Heart left ventricle (tissue), 16 donors: ENCODE results near the gene NFATC2. TPM values are rescaled to one million over a fixed set of nuclear protein-coding genes. Genes with fewer than 3 reads are reported as not detected.

ENCODE experiments used
- ATAC-seq, 4 donors: fragments of 200-7000 bp; cut with Tn5 transposase; one replicate each; pipeline ENCODE4 v1.9.1; 2020 to 2022; ENCODE audit warnings: moderate library complexity in 4 of 4, mild to moderate bottlenecking in 3 of 4, moderate number of reproducible peaks in 1 of 4
- DNase-seq, 5 donors: peaks; one replicate each; pipeline ENCODE4 v3.0.0-alpha.2; 2020
- H3K27ac ChIP-seq, 12 donors: fragments of 200-600 bp; sonication (generic) in 4 of 12; one replicate each; pipeline versions ENCODE4 v1.5.0 to v1.8.0; 2016 to 2022; ENCODE audit warnings: mild to moderate bottlenecking in 2 of 12
- H3K27me3 ChIP-seq, 9 donors: fragments of 200-600 bp; sonication (generic) in 2 of 9; one replicate each; pipeline versions ENCODE4 v1.5.1 to v1.8.0; 2016 to 2022; ENCODE audit warnings: mild to moderate bottlenecking in 3 of 9
- H3K36me3 ChIP-seq, 9 donors: fragments of 200-600 bp; sonication (generic) in 2 of 9; one replicate each; pipeline versions ENCODE4 v1.5.0 to v1.8.0; 2018 to 2022; ENCODE audit warnings: mild to moderate bottlenecking in 2 of 9
- H3K4me1 ChIP-seq, 12 donors: fragments of 200-600 bp; sonication (generic) in 4 of 12; one replicate each; pipeline versions ENCODE4 v1.5.0 to v1.8.0; 2016 to 2022; ENCODE audit warnings: mild to moderate bottlenecking in 3 of 12
- H3K4me3 ChIP-seq, 12 donors: fragments of 200-600 bp; sonication (generic) in 4 of 12; one replicate each; pipeline versions ENCODE4 v1.5.0 to v1.8.0; 2017 to 2022; ENCODE audit warnings: mild to moderate bottlenecking in 9 of 12, moderate library complexity in 4 of 12
- H3K9me3 ChIP-seq, 12 donors: fragments of 200-600 bp; sonication (generic) in 4 of 12; one replicate each; pipeline versions ENCODE4 v1.5.0 to v1.8.0; 2016 to 2022; ENCODE audit warnings: mild to moderate bottlenecking in 1 of 12
- POLR2A ChIP-seq, 2 donors: fragments of 450-650 bp; IDR thresholded peaks; one replicate each; pipeline ENCODE4 v1.6.1; 2017; ENCODE audit warnings: antibody characterized with exemption in 2 of 2, mild to moderate bottlenecking in 2 of 2, moderate library complexity in 2 of 2
- WGBS, 4 donors: extraction: QIAGEN DNeasy Blood & Tissue Kit in 2 of 4; methylation state at CpG; one replicate each; pipeline versions ENCODE4 v1.1.5 to v1.1.7; 2013 to 2018; 5-methylcytosine and 5-hydroxymethylcytosine counted together
- intact Hi-C, 10 donors: fragments of 100-400 bp; cut with DNase I; formaldehyde crosslinking; loops; one replicate each; pipeline versions ENCODE4 v1.11.1 to v1.14.2; 2022
- polyA plus RNA-seq, 2 donors: library from polyadenylated mRNA; stranded (reverse); fragments of 200-250 nt; gene quantifications; one replicate each; pipeline ENCODE4 v1.2.3, GENCODE V29; 2013
- total RNA-seq, 9 donors: library from RNA; depleted of rRNA in 2 of 9; stranded (reverse); fragments of >200 nt in 2 of 9; fragmentation: NEBNext Ultra II Directional in 3 of 9; extraction: Animal tissue kit (Norgen Biotek cat#: 25700) in 3 of 9; gene quantifications; one replicate each; pipeline versions ENCODE4 v1.1.0 to v1.2.4, GENCODE V29; 2016 to 2023
- TF ChIP-seq, protein P1 (sequence below), 12 donors: fragments of 200-600 bp; sonication (generic) in 4 of 12; IDR thresholded peaks; one replicate each; pipeline versions ENCODE4 v1.5.0 to v1.8.0; 2018 to 2022; ENCODE audit warnings: antibody characterized with exemption in 12 of 12, mild to moderate bottlenecking in 5 of 12
- donor health status: ischemic (EF 13 %, LVEDD 7.1; RV severe dilation, severe dysfunction).
- donor health status: healthy with polysubstance abuse.
- donor health status: DM: no; HTN: yes; CAD: no.
- donor health status: DM: no; HTN: no; CAD: no.
- donor health status: ischemic (EF 25% LVEDD 6.9; RV normal size, moderate dysfunction).
- donor health status: ischemic (EF 25% LVEDD 5.7; RV mildly dilated, moderate dysfunction).
- donor health status: healthy.
- donor health status: DM: yes; HTN: yes; CAD: no.
- donor health status: ischemic (EF 35%, LVEDD 5.7; RV mildly dilated, moderate dysfunction).
- donor health status: nonischemic (EF 11% LVEDD 7.7; RV severe dilation, severe dysfunction).
- donor health status: DM: yes; HTN: yes; CAD: no.
- donor health status: PGD.
- donor health status: ischemic (EF 29% LVEDD 5.4; RV normal size, mild dysfunction).
- donor health status: nonischemic (EF 23%, LVEDD 6.1; RV moderate dilation, normal function).

Gene NFATC2
- total and polyA plus RNA-seq, 11 donors = 0.76 to 7.6 (median 3.2) TPM

DNA sequence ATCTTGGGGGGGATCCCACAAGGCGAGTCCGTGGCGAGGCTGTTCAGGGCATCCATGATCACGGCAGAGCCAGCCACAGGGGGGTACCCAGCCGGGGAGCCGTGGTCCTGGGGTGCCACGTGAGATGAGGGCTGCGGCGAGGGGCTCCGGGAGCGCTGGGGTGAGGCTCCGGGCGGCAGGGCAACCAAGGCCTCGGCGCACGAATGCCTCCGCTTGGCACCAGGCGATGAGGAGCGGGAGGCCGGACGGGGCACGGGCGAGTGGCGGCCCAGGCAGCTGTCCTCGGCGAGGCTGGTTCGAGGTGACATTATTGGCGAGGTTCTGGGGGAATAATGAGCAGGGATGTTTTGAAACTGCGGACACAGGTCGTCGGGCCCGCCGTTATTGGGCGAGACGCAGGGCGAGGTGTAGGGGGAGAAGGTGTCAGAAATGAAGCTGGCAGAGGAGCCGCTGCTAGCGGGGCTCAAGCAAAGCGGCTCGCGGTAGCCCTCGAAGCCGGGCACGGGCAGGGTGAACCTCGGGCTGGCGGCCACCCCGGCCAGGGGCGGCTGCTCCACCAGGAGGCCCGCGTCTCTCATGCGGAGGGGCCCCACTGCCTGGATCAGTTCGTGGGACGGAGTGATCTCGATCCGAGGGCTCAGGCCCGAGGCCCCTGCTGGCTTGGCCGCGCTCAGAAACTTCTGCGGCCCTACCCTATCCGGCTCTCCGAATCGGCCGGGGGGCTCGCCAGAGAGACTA is 19.1 kb downstream of the NFATC2 start:
- DNase-seq (no peak), ATAC-seq (no peak)
- WGBS, 4 donors = 97 to 98% (median 97%) methylated on average over 56 to 64 of the region's 64 CpGs
- TF ChIP-seq, protein P1, sequence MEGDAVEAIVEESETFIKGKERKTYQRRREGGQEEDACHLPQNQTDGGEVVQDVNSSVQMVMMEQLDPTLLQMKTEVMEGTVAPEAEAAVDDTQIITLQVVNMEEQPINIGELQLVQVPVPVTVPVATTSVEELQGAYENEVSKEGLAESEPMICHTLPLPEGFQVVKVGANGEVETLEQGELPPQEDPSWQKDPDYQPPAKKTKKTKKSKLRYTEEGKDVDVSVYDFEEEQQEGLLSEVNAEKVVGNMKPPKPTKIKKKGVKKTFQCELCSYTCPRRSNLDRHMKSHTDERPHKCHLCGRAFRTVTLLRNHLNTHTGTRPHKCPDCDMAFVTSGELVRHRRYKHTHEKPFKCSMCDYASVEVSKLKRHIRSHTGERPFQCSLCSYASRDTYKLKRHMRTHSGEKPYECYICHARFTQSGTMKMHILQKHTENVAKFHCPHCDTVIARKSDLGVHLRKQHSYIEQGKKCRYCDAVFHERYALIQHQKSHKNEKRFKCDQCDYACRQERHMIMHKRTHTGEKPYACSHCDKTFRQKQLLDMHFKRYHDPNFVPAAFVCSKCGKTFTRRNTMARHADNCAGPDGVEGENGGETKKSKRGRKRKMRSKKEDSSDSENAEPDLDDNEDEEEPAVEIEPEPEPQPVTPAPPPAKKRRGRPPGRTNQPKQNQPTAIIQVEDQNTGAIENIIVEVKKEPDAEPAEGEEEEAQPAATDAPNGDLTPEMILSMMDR (IDR thresholded peaks at IDR 0.05) = no peak
- no peak for TF ChIP-seq POLR2A (IDR thresholded peaks at IDR 0.05)
- Histone ChIP-seq H3K36me3 (peaks cover 0 to 12% (median 0%) of the 10 kb centered on the region in 9 donors), H3K27ac (no peak overlapping the region), H3K9me3 (no peaks in the 10 kb centered on the region), H3K27me3 (no peaks in the 10 kb centered on the region), H3K4me1 (peaks cover 0 to 30% (median 9%) of the 10 kb centered on the region in 12 donors), H3K4me3 (no peak overlapping the region)
- intact Hi-C loops = no loop called here

DNA sequence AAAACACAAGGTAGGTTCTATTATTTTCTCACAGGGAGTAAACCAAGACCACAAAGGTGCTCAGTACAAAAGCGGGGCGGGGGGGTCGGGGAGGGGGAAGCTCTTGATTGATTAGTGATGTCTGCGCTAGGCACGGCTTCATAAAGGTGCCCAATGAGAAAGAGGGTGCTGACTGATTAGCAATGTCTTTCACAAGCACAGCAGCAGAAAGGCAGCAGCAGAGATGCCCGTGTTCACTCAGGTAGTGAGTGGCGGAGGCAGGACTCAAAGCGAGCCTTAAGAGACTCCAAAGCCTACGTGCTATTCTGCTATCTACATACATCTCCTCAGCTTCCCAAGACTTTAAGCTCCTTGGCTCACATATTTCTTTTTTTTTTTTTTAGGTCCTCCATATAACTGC is 20.3 kb downstream of the NFATC2 start:
- DNase-seq (no peak), ATAC-seq (no peak)
- Histone ChIP-seq H3K27ac (no peak overlapping the region), H3K36me3 (peaks cover 0 to 17% (median 0%) of the 10 kb centered on the region in 9 donors), H3K4me1 (peaks cover 0 to 26% (median 9%) of the 10 kb centered on the region in 12 donors), H3K9me3 (no peaks in the 10 kb centered on the region), H3K4me3 (no peak overlapping the region), H3K27me3 (no peaks in the 10 kb centered on the region)
- 93 to 97% (median 96%) methylated on average over 9 of the region's 9 CpGs for WGBS, 4 donors
- intact Hi-C loops = no loop called here
- TF ChIP-seq, protein P1 (IDR thresholded peaks at IDR 0.05) = no peak
- TF ChIP-seq POLR2A (IDR thresholded peaks at IDR 0.05) = no peak

DNA sequence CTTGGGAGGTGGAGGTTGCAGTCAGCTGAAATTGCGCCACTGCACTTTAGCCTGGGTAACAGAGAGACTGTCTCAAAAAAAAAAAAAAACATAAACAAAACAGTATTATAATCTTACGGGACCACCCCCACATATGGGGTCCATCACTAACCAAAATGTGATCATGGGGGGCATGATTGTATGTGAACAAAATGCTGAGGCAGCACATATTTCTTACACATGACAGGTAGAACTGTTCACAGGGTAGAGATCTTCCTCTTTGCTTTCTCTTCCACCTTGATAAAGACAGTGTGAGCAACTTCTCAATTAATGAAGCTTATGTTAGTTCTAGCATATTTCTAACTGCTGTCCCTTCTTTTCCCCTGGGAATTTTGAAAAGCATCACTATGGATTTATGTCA is 24.7 kb downstream of the NFATC2 start:
- no peak for TF ChIP-seq POLR2A (IDR thresholded peaks at IDR 0.05)
- TF ChIP-seq, protein P1 (IDR thresholded peaks at IDR 0.05) = no peak
- H3K4me3 ChIP-seq = no peak overlapping the region
- H3K27ac ChIP-seq = no peak overlapping the region
- intact Hi-C loops = no loop called here
- WGBS, 4 donors = 70 to 99% (median 87%) methylated on average over 2 of the region's 2 CpGs
- ATAC-seq (no peak), DNase-seq (no peak)
- peaks cover 0 to 26% (median 8%) of the 10 kb centered on the region in 9 donors for H3K36me3 ChIP-seq
- H3K27me3 ChIP-seq = no peaks in the 10 kb centered on the region
- no peaks in the 10 kb centered on the region for H3K9me3 ChIP-seq
- H3K4me1 ChIP-seq = peaks cover 0 to 19% (median 0%) of the 10 kb centered on the region in 12 donors

DNA sequence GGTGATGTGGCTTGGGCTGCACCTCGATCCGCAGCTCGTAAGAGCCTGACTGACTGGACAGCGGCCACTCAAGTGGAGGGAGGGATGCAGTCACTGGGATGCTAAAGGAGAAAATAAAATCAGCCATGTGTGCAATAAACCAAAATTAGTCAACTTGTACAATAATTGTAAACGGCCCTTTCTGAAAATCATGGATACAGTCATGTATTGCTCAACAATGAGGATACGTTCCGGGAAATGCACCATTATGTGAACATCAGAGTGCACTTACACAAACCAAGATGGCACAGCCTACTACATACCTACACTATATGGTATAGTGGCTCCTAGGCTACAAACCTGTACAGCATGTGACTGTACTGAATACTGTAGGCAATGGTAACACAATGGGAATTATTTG is 25.7 kb downstream of the NFATC2 start:
- ATAC-seq (no peak), DNase-seq (no peak)
- WGBS, 4 donors = 96 to 98% (median 97%) methylated on average over 7 of the region's 7 CpGs
- H3K27ac ChIP-seq = no peak overlapping the region
- H3K4me1 ChIP-seq = peaks cover 0 to 26% (median 0%) of the 10 kb centered on the region in 12 donors
- no peaks in the 10 kb centered on the region for H3K9me3 ChIP-seq
- no peak overlapping the region for H3K4me3 ChIP-seq
- TF ChIP-seq, protein P1 (IDR thresholded peaks at IDR 0.05) = no peak
- no peak for TF ChIP-seq POLR2A (IDR thresholded peaks at IDR 0.05)
- H3K36me3 ChIP-seq = peaks cover 0 to 25% (median 8%) of the 10 kb centered on the region in 9 donors
- no peaks in the 10 kb centered on the region for H3K27me3 ChIP-seq
- intact Hi-C loops = no loop called here
